DLD1 (cell line): ENCODE measurements around the gene PTPRG.

ENCODE experiments used
- in situ Hi-C: cut with HindIII; loops from 2 replicates; pipeline ENCODE4 v1.10.0; 2017; ENCODE audit warnings: low sequenced_read_pairs

Gene PTPRG

GRCh38 chr3:62277450-62277849 is 716.1 kb downstream of the PTPRG start:
- in situ Hi-C loops = no loop called here

GRCh38 chr3:62277986-62278385 is 716.6 kb downstream of the PTPRG start:
- in situ Hi-C loops = no loop called here

GRCh38 chr3:62281726-62282125 is 720.4 kb downstream of the PTPRG start:
- in situ Hi-C loops = no loop called here

GRCh38 chr3:62284442-62284841 is 723.1 kb downstream of the PTPRG start:
- in situ Hi-C loops = no loop called here

GRCh38 chr3:62287392-62287927 is 726.1 kb downstream of the PTPRG start:
- in situ Hi-C loops = no loop called here

GRCh38 chr3:62289922-62290321 is 728.6 kb downstream of the PTPRG start:
- in situ Hi-C loops = no loop called here

GRCh38 chr3:62293051-62293780 is 731.8 kb downstream of the PTPRG start:
- in situ Hi-C loops = no loop called here

GRCh38 chr3:62295571-62295970 is 734.2 kb downstream of the PTPRG start:
- in situ Hi-C loops = no loop called here

GRCh38 chr3:62300617-62301016 is 739.2 kb downstream of the PTPRG start:
- in situ Hi-C loops = no loop called here

- in situ Hi-C loops = no loop called here
These were observed 750.8 kb downstream of the PTPRG start for GRCh38 chr3:62312201-62312600.

- in situ Hi-C loops = no loop called here
These were observed 755.2 kb downstream of the PTPRG start for GRCh38 chr3:62316525-62316924.

GRCh38 chr3:62318365-62318751 is 757.0 kb downstream of the PTPRG start:
- in situ Hi-C loops = no loop called here

- in situ Hi-C loops = no loop called here
These were observed 757.6 kb downstream of the PTPRG start for GRCh38 chr3:62318752-62319569.

- in situ Hi-C loops = no loop called here
These were observed 758.3 kb downstream of the PTPRG start for GRCh38 chr3:62319570-62320243.

GRCh38 chr3:62323241-62323640 is 761.9 kb downstream of the PTPRG start:
- in situ Hi-C loops = no loop called here

GRCh38 chr3:62325896-62326295 is 764.5 kb downstream of the PTPRG start:
- in situ Hi-C loops = no loop called here

GRCh38 chr3:62329971-62330370 is 768.6 kb downstream of the PTPRG start:
- in situ Hi-C loops = no loop called here

- in situ Hi-C loops = no loop called here
These were observed 770.6 kb downstream of the PTPRG start for GRCh38 chr3:62332017-62332416.

GRCh38 chr3:62332835-62333244 is 771.5 kb downstream of the PTPRG start:
- in situ Hi-C loops = no loop called here

- in situ Hi-C loops = no loop called here
These were observed 773.8 kb downstream of the PTPRG start for GRCh38 chr3:62335196-62335595.

- in situ Hi-C loops = no loop called here
These were observed 782.4 kb downstream of the PTPRG start for GRCh38 chr3:62343755-62344154.
